Measurements from ENCODE around the gene LRRTM3.

GRCh38 chr10:67011981-67012380 lies 86.1 kb downstream of the LRRTM3 start:
- TF ChIP-seq CTCF (IDR thresholded peaks at IDR 0.05): no peak
- no peak for TF ChIP-seq POLR2A (IDR thresholded peaks at IDR 0.05)

All from adrenal gland (tissue), 5 donors.